Effector memory CD4-positive, alpha-beta T cell (primary cell): ENCODE results near the gene FIZ1.

ENCODE experiments used
- DNase-seq, 3 donors: peaks; one replicate each; pipeline ENCODE4 v3.0.0-alpha.2; 2020
- H3K27ac ChIP-seq: 2 replicates; pipeline ENCODE4 v1.7.0; 2013; ENCODE audit warnings: mild to moderate bottlenecking, low read length, moderate library complexity; ENCODE audit not compliant: insufficient read depth, poor library complexity, severe bottlenecking
- H3K27me3 ChIP-seq: replicated peaks from 2 replicates; pipeline ENCODE4 v1.7.0; 2013; ENCODE audit warnings: mild to moderate bottlenecking, low read length; ENCODE audit not compliant: insufficient read depth, control insufficient read depth, poor library complexity, severe bottlenecking
- H3K36me3 ChIP-seq: 2 replicates; pipeline ENCODE4 v1.7.0; 2013; ENCODE audit warnings: mild to moderate bottlenecking, low read length, moderate library complexity; ENCODE audit not compliant: control insufficient read depth, insufficient read depth
- H3K4me1 ChIP-seq: 2 replicates; pipeline ENCODE4 v1.7.0; 2013; ENCODE audit warnings: low read length, mild to moderate bottlenecking; ENCODE audit not compliant: control insufficient read depth, insufficient read depth, poor library complexity, severe bottlenecking
- H3K4me3 ChIP-seq: 2 replicates; pipeline ENCODE4 v1.7.0; 2013; ENCODE audit warnings: low read length, low read depth, mild to moderate bottlenecking; ENCODE audit not compliant: insufficient read depth, poor library complexity, severe bottlenecking
- H3K9me3 ChIP-seq: 2 replicates; pipeline ENCODE4 v1.7.0; 2013; ENCODE audit warnings: mild to moderate bottlenecking, low read length, moderate library complexity; ENCODE audit not compliant: control insufficient read depth

FIZ1 gene

DNA sequence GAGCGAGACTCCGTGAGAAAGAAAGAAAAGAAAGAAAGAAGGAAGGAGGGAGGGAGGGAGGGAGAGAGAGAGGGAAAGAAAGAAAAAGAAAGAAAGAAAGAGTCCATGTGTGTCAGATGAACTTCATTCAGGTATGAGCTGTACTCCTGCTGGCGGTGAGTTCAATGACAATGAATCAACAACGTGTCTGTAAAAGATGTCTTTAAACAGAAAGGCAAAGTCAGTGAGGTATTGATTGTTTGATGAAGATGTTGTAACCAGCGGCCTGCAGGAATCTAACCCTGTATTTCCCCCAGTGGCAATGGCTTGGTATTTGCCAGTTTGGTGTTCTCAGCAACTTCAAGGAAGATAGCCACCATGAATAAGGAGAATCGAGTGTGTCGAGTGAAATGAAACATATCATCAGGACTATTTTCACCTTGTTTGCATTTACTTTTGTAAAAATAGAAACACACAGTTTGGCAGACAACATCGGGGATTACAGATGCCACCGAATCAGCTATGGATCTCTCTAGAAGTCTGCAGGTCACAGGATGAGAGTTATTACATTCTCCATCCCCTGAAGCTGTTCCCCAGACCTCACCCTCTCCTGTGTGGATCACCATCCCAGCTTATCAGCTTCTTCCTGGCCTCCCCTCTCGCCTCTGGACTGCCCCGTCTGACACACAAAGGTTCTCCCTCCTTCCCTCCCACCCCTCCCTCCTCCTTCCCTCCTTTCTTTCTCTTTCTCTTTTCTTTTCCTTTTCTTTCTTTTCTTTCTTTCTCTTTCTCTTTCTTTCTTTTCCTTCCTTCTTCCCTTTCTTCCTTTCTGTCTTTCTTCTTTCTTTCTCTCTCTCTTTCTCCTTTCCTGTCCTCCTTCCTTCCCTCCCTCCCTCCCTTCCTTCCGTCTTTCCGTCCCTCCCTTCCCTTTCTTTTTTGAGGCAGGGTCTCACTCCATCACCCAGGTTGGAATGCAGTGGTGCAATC is 45.8 kb downstream of the FIZ1 start:
- no peak overlapping the region for H3K4me3 ChIP-seq
- no peaks in the 10 kb centered on the region for H3K9me3 ChIP-seq
- no peak overlapping the region for H3K27ac ChIP-seq
- DNase-seq: no peak
- no peaks in the 10 kb centered on the region for H3K4me1 ChIP-seq
- H3K27me3 ChIP-seq: no peaks in the 10 kb centered on the region
- H3K36me3 ChIP-seq: no peaks in the 10 kb centered on the region

DNA sequence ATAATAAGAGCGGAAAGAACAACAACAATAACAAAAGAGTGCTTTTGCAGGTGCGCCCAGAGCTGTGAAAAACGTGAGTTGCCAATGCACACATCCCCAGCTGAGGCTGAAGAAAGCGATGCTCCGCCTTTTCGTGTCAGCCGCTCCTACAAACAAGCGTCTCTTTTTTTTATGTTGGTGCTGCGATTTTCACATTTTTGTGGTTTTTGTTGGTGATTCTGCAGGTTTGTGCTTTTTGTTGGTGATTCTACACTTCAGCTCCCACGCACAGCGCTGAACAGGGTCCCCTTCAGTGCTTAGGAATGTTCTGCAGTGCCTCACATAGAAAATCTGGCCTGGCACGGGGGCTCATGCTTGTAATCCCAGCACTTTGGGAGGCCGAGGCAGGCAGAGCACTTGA is 46.7 kb downstream of the FIZ1 start:
- no peak for DNase-seq
- Histone ChIP-seq H3K27me3 (no peaks in the 10 kb centered on the region), H3K27ac (no peak overlapping the region), H3K4me1 (no peaks in the 10 kb centered on the region), H3K36me3 (no peaks in the 10 kb centered on the region), H3K9me3 (no peaks in the 10 kb centered on the region), H3K4me3 (no peak overlapping the region)

DNA sequence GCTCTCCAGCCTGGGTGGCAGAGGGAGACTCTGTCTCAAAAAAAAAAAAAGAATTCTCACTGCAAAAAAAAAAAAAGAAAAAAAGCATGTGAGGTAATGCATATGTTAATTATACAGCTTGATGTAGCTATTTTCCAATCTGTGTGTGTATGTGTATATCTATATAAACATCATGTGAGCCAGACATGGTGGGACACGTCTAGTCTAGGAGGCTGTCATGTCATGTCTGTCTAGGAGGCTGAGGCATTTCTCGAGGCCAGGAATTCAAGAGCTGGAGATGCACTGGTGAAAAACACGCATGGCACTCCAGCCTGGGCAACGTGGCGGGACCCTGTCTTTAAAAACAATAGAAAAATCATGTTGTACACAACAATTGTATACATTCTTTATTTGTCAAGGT is 47.1 kb downstream of the FIZ1 start:
- Histone ChIP-seq H3K27ac (no peak overlapping the region), H3K4me1 (no peaks in the 10 kb centered on the region), H3K4me3 (no peak overlapping the region), H3K9me3 (no peaks in the 10 kb centered on the region), H3K36me3 (no peaks in the 10 kb centered on the region), H3K27me3 (no peaks in the 10 kb centered on the region)
- no peak for DNase-seq

DNA sequence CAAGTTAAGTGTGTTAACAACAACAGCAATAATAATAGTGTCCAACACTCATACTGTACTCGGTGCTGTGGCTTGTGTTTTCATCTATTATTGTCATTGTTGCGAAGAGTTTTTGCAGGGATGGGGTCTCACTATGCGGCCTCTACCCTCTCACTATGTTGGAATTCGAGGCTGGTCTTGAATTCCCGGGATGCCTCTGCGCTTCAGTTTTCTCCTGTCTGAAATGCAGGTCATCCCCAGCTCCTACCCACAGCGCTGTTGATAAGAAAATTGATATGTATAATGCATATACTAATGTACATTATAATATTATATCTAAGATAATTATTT is 49.0 kb downstream of the FIZ1 start:
- Histone ChIP-seq H3K36me3 (no peaks in the 10 kb centered on the region), H3K4me3 (no peak overlapping the region), H3K27ac (no peak overlapping the region), H3K4me1 (no peaks in the 10 kb centered on the region), H3K27me3 (no peaks in the 10 kb centered on the region), H3K9me3 (no peaks in the 10 kb centered on the region)
- DNase-seq: no peak

DNA sequence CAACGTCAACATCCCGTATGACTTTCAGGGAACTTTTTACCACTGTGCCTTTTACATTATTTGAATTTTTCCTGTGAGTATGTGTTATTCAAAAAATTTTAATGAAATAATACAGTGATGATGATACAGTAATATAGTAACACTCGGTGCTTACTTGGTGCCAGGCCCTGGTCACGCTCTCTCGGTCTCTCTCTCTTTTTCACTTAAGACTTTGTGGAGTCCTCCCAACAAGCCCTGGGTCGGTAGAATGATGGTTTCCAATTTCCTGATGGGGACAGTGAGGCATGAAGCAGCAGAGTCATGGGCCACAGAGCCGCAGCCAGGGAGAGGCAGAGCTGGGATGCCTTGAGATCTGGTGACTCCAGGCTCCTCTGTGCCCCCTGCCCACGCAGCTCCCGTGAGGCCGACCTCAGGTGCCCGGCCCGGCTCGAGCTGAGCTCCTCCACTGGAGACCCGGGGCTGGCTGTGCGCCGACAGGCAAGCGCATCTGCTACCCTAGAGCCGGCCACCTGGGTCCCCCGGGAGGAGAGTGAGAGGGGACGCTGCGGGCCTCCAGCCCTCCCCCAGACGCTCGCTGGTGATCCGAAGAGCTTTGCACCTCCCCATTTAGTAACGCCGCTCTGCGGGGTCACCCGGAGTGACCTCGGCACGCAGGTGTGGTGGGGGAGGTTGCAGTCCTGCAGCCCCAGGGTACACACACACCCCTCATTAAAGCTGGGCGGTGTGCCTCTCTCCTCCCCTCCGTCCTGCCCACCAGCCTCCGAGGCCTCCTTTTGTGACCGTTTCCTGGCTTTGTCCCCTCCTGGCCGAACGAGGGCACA is 49.6 kb downstream of the FIZ1 start:
- Histone ChIP-seq H3K36me3 (no peaks in the 10 kb centered on the region), H3K9me3 (no peaks in the 10 kb centered on the region), H3K27me3 (no peaks in the 10 kb centered on the region), H3K4me1 (no peaks in the 10 kb centered on the region), H3K27ac (no peak overlapping the region), H3K4me3 (no peak overlapping the region)
- DNase-seq: no peak

DNA sequence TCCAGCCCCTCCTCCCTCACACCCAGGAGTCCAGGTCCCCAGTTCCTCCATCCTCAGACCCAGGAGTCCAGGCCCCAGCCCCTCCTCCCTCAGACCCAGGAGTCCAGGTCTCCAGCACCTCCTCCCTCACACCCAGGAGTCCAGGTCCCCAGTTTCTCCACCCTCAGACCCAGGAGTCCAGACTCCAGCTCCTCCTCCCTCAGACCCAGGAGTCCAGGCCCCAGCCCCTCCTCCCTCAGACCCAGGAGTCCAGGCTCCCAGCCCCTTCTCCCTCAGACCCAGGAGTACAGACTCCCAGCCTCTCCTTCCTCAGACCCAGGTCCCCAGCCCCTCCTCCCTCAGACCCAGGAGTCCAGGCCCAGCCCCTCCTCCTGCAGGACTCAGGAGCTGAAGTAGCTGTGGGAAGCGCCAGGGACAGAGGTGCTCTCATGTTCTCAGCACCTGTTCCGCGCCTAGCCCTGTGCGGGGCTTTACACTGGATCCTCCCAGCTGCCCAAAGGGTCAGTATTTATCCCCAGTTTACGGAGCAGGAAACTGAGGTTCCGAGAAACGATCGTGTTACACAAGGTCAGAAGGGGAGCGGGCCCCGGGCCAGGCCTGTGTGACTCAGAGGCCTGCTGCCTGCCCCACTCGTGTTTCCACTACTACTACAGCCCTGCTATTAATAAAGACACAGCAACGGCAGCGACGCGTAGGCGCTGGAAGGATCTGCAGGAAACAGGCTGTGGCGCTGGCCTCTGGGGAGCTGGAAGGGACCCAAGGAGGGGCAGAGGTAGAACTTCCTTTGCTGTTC is 52.3 kb downstream of the FIZ1 start:
- Histone ChIP-seq H3K4me3 (no peak overlapping the region), H3K9me3 (no peaks in the 10 kb centered on the region), H3K36me3 (no peaks in the 10 kb centered on the region), H3K27me3 (no peaks in the 10 kb centered on the region), H3K27ac (no peak overlapping the region), H3K4me1 (no peaks in the 10 kb centered on the region)
- no peak for DNase-seq

DNA sequence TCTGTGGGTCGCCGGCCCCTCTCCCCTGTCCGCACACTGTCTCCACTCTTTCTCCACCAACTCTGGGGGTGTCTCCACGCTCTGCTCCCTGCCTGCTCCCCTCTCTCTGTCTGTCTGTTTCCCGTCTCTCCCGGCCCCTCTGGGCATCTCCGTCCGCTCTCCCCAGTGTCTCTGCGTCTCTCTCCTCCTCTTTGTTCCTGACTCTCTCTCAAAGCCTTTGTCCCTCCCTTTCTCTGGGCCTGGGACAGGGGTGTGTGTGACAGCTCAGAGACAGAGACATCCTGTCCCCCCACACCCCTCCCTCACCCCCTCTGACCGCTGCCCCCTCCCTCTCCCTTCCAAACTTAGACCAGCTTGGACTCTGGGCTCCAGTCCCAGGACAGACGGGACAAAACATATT is 53.3 kb downstream of the FIZ1 start:
- no peaks in the 10 kb centered on the region for H3K36me3 ChIP-seq
- DNase-seq: no peak
- no peaks in the 10 kb centered on the region for H3K27me3 ChIP-seq
- no peak overlapping the region for H3K27ac ChIP-seq
- no peaks in the 10 kb centered on the region for H3K4me1 ChIP-seq
- H3K4me3 ChIP-seq: no peak overlapping the region
- H3K9me3 ChIP-seq: no peaks in the 10 kb centered on the region

DNA sequence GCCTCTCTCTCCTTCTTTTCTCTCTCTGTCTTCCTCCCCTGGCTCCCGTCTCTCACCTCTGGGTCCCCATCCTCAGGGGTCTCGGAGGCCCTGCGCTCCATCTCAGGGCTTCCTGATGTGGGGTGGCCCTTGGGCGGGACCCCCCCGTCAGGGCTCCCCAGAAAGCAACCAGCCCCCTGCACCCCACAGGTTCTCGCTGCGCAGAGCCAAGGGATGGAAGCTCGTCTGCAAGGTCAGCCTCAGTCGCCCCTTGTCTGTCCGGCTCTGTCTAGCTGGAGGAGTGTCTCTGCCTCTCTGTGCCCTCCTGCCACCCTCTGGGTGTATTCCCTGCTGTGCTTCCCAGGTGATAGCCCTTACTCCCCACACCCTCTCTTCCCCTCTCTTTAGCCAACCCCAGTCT is 53.9 kb downstream of the FIZ1 start, which contains the start of gene SBK3:
Gene SBK3 (minus strand): TSS at position 101 of the 400 bp plus-strand sequence. CDS start 0 bp downstream, at position 101.
- Histone ChIP-seq H3K27me3 (no peaks in the 10 kb centered on the region), H3K4me1 (no peaks in the 10 kb centered on the region)
- DNase-seq: no peak

DNA sequence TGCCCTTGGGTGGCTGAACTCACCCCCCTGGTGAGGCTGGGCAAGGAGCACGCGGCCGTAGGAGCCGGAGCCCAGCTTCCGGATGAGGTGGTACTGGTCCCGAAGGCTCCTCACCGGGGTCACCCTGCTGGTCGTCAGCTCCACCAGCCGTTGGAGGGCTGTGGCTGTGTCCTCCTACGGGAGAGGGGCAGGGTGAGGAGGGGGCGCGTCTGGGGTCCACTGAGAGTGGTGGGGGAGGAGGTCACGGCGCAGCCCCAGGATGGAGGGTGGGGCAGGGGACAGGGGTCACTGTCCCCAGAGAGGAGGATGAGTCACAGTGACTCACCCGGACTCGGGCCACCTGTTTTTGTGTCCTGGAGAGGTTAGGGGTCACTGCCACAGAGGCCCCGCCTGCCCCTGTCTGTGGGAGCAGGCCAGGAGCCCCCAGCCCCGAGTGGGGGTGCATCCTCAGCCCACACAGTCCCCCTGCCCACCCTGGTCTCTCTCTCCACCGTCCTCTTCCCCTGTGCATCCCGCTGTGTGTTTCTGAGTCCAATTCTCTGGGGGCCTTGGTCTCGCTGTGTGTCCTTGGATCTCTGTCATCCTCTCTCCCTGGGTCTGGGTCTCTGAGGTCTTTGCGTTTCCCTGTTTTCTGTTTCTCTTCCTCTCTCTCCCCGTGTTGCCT is 54.4 kb downstream of the FIZ1 start:
- no peak overlapping the region for H3K4me3 ChIP-seq
- H3K4me1 ChIP-seq: no peaks in the 10 kb centered on the region
- no peak overlapping the region for H3K27ac ChIP-seq
- no peaks in the 10 kb centered on the region for H3K36me3 ChIP-seq
- no peak for DNase-seq
- H3K27me3 ChIP-seq: no peaks in the 10 kb centered on the region
- no peaks in the 10 kb centered on the region for H3K9me3 ChIP-seq

More for the DNA sequence above, 53.9 kb downstream of the FIZ1 start, which contains the start of gene SBK3:
- H3K36me3 ChIP-seq: no peaks in the 10 kb centered on the region
- no peaks in the 10 kb centered on the region for H3K9me3 ChIP-seq
- H3K4me3 ChIP-seq: no peak within 1 kb of the TSS
- H3K27ac ChIP-seq: no peak within 1 kb of the TSS
